HG03439 (cell line): ENCODE data around the gene CPT1A.

Source experiments
- ATAC-seq: cut with Tn5 transposase; IDR thresholded peaks from one replicate; pipeline ENCODE4 v1.9.1; 2021; ENCODE audit warnings: mild to moderate bottlenecking, moderate library complexity; ENCODE audit not compliant: unreplicated experiment

The CPT1A gene

GRCh38 chr11:68804786-68805185 is 36.9 kb downstream of the CPT1A start:
- ATAC-seq, result no peak

GRCh38 chr11:68803766-68804165 is 38.0 kb downstream of the CPT1A start:
- no peak for ATAC-seq

- no peak for ATAC-seq
Observed at GRCh38 chr11:68798221-68798813, 43.4 kb downstream of the CPT1A start.

GRCh38 chr11:68796801-68797200 is 44.9 kb downstream of the CPT1A start:
- no peak for ATAC-seq

GRCh38 chr11:68792400-68792966 is 49.2 kb downstream of the CPT1A start:
- no peak for ATAC-seq

GRCh38 chr11:68784653-68785052 is 57.1 kb downstream of the CPT1A start:
- no peak for ATAC-seq

- no peak for ATAC-seq
Observed at GRCh38 chr11:68783216-68783821, 58.4 kb downstream of the CPT1A start.

- no peak for ATAC-seq
Observed at GRCh38 chr11:68782711-68783110, 59.0 kb downstream of the CPT1A start.

GRCh38 chr11:68780829-68781228 is 60.9 kb downstream of the CPT1A start:
- no peak for ATAC-seq

- ATAC-seq, result no peak
Observed at GRCh38 chr11:68778205-68778604, 63.5 kb downstream of the CPT1A start.

- ATAC-seq, result no peak
Observed at GRCh38 chr11:68776442-68777235, 65.1 kb downstream of the CPT1A start.

- no peak for ATAC-seq
Observed at GRCh38 chr11:68775951-68776388, 65.7 kb downstream of the CPT1A start.

GRCh38 chr11:68774194-68774585 is 67.5 kb downstream of the CPT1A start:
- ATAC-seq, result no peak

GRCh38 chr11:68773521-68774193 is 68.1 kb downstream of the CPT1A start:
- no peak for ATAC-seq

- ATAC-seq, result no peak
Observed at GRCh38 chr11:68772936-68773335, 68.8 kb downstream of the CPT1A start.

GRCh38 chr11:68770781-68771180 is 70.9 kb downstream of the CPT1A start:
- no peak for ATAC-seq

GRCh38 chr11:68767672-68768071 is 74.0 kb downstream of the CPT1A start:
- ATAC-seq, result no peak

- no peak for ATAC-seq
Observed at GRCh38 chr11:68766786-68767185, 74.9 kb downstream of the CPT1A start.

GRCh38 chr11:68764746-68765145 is 77.0 kb downstream of the CPT1A start:
- no peak for ATAC-seq

- no peak for ATAC-seq
Observed at GRCh38 chr11:68763926-68764657, 77.6 kb downstream of the CPT1A start.
